ENCODE results near the gene RAB26. TPM values are rescaled to one million over a fixed set of nuclear protein-coding genes. Genes with fewer than 3 reads are reported as not detected.
"Not testable (repeated sequence)": the region's sequence is repeated elsewhere in the genome, so short reads cannot be mapped to it uniquely, and the experiment has no call there.

Gene RAB26
- total and polyA plus RNA-seq, 2 of the 13 experiments (the other 11 are each of a cell fraction or from before 2014, with no cell fraction given), result 0.86 to 3.6 TPM

DNA sequence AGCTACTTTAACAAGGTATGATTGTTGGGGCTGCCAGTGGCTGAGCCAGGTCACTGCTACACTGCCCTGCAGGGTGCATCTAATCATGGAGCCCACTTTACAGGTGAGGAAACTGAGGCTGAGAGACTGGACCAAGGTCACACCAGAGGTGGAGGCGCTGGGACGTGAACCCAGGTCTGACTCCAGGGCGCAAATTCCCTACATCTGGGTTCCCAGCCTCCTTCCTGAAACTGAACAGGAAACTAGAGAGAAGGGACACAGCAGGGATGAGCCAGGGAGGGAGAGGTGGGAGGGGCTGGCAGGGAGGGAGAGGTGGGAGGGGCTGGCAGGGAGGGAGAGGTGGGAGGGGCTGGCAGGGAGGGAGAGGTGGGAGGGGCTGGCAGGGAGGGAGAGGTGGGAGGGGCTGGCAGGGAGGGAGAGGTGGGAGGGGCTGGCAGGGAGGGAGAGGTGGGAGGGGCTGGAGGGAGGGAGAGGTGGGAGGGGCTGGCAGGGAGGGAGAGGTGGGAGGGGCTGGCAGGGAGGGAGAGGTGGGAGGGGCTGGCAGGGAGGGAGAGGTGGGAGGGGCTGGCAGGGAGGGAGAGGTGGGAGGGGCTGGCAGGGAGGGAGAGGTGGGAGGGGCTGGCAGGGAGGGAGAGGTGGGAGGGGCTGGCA lies 20.7 kb upstream of the RAB26 start:
- intact Hi-C loops (cut with micrococcal nuclease; ENCODE audit: unreplicated experiment); H3K9ac ChIP-seq (ENCODE audit: insufficient read depth, low read depth, low read length); H4K20me1 ChIP-seq (ENCODE audit: insufficient read depth, low read length); POLR2A ChIA-PET; H3K79me2 ChIP-seq (ENCODE audit: insufficient read depth, low read length); DNase-seq (ENCODE audit: low spot score); H3K4me2 ChIP-seq (ENCODE audit: low read depth, low read length); in situ Hi-C loops (cut with HindIII; ENCODE audit: extremely low pct_ligation_motif_present, low pct_unique_long_range_greater_than_20kb); FAIRE-seq; H3K4me3 ChIP-seq (replicated peaks in 1 of 3; ENCODE audit: insufficient read depth in 1 of 3, low read depth in 2 of 3, low read length in 3 of 3); H3K36me3 ChIP-seq (replicated peaks in 1 of 2; ENCODE audit: control insufficient read depth in 1 of 2, insufficient read depth in 2 of 2, low read length in 2 of 2); H2AFZ ChIP-seq (ENCODE audit: low read length); H3K27me3 ChIP-seq (ENCODE audit: control insufficient read depth in 1 of 2, insufficient read depth in 2 of 2, low read length in 2 of 2); H3K27ac ChIP-seq (ENCODE audit: extremely low read length, insufficient read depth, low read length); CTCF ChIA-PET (ENCODE audit: low intra/inter-chr PET ratio, low total read pairs); H3K9me3 ChIP-seq (ENCODE audit: low read length); BruUV-seq (replicated peaks); TF ChIP-seq MAZ (CRISPR knock-in tag; IDR thresholded peaks at IDR 0.05; ENCODE audit: low read depth): not testable (repeated sequence)
- peaks cover 13% of the 10 kb centered on the region; the same call in 1 of the 2 replicates for H3K4me1 ChIP-seq (ENCODE audit: insufficient read depth, low read length)
- peak; percentile 71 for TF ChIP-seq ZNF629 (CRISPR knock-in tag; conservative IDR thresholded peaks at IDR 0.05)
- peak; percentile 41; the same call in 1 of the 2 replicates for TF ChIP-seq ZNF264 (CRISPR knock-in tag; IDR thresholded peaks at IDR 0.05)
- peak; percentile 34; the same call in 1 of the 2 replicates for TF ChIP-seq MAZ (IDR thresholded peaks at IDR 0.05; ENCODE audit: borderline replicate concordance, low read depth, low read length)
- 0 out of 2 replicates have a peak, but pooled peaks have one; percentile 53 for TF ChIP-seq ZSCAN25 (CRISPR knock-in tag; IDR thresholded peaks at IDR 0.05)
- ATAC-seq, result peak; percentile 15; the same call in 2 of the 3 replicates
- WGBS (ENCODE audit: low lambda C conversion rate), result 82% methylated on average over 3 of the region's 3 CpGs

DNA sequence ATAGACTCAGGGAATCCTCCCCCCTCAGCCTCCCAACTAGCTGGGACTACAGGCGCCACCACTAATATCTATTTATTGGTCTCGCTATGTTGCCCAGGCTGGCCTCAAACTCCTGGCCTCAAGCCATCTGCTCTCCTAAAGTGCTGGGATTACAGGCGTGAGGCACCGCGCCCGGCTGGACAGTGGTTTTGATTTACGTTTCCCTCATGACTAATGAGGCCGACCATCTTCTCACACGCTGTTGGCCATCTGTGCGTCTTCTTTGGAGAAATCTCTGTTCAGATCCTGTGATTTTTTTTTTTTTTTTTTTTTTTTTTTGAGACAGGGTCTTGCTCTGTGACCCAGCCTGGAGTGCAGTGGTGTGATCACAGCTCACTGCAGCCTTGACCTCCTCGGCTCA lies 19.2 kb upstream of the RAB26 start:
- H3K9ac ChIP-seq (ENCODE audit: insufficient read depth, low read depth, low read length), result not testable (repeated sequence)

DNA sequence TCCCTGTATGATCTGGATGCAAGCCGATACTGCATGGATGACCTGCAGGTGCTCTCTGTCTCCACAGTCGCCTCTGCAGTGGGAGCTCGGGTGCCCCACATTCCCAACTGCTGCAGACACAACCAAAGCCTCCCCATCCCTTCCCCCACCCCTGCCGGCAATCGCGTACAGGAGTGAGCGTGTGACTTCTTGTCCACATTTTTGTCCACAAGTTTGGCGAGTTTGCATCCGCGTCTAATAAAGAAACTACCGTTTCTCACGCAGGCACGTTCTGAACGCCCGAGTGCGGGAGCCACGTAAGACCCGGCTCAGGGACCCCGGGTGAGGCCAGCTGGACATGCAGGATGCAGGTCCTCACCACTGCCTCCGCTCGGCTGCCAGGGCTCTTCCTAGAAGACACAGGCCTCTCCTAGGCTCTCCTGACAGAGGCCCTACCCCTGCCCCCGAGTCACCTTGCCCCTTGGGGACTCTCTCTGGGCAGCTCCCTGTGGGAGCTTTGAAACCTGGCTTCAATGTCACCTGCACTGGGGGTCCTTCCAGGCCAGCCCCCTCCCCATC lies 18.5 kb upstream of the RAB26 start:
- H3K79me2 ChIP-seq (ENCODE audit: insufficient read depth, low read length); POLR2A ChIA-PET; H3K4me2 ChIP-seq (ENCODE audit: low read depth, low read length): not testable (repeated sequence)

More for the DNA sequence above, 19.2 kb upstream of the RAB26 start:
- BruUV-seq (replicated peaks); H3K4me3 ChIP-seq (replicated peaks in 1 of 3; ENCODE audit: insufficient read depth in 1 of 3, low read depth in 2 of 3, low read length in 3 of 3); DNase-seq (ENCODE audit: low spot score); H4K20me1 ChIP-seq (ENCODE audit: insufficient read depth, low read length); CTCF ChIA-PET (ENCODE audit: low intra/inter-chr PET ratio, low total read pairs); H3K9me3 ChIP-seq (ENCODE audit: low read length); H3K36me3 ChIP-seq (replicated peaks in 1 of 2; ENCODE audit: control insufficient read depth in 1 of 2, insufficient read depth in 2 of 2, low read length in 2 of 2); ATAC-seq; H3K4me2 ChIP-seq (ENCODE audit: low read depth, low read length); in situ Hi-C loops (cut with HindIII; ENCODE audit: extremely low pct_ligation_motif_present, low pct_unique_long_range_greater_than_20kb); H2AFZ ChIP-seq (ENCODE audit: low read length); H3K27me3 ChIP-seq (ENCODE audit: control insufficient read depth in 1 of 2, insufficient read depth in 2 of 2, low read length in 2 of 2); intact Hi-C loops (cut with micrococcal nuclease; ENCODE audit: unreplicated experiment); FAIRE-seq; H3K79me2 ChIP-seq (ENCODE audit: insufficient read depth, low read length): not testable (repeated sequence)
- Histone ChIP-seq H3K27ac (ENCODE audit: extremely low read length, insufficient read depth, low read length) (peak overlapping the region; percentile 86), H3K4me1 (ENCODE audit: insufficient read depth, low read length) (peaks cover 13% of the 10 kb centered on the region; the same call in 1 of the 2 replicates)
- POLR2A ChIA-PET, result interaction anchor here (1.2 to 1.3 kb wide), 2 partner anchors 22 to 165 kb away, joined by 3 to 4 read pairs; partner anchors contain the start of gene RPS2
- 84% methylated on average over 9 of the region's 11 CpGs for WGBS (ENCODE audit: low lambda C conversion rate)

More for the DNA sequence above, 18.5 kb upstream of the RAB26 start:
- in situ Hi-C loops (cut with HindIII; ENCODE audit: extremely low pct_ligation_motif_present, low pct_unique_long_range_greater_than_20kb); H3K27me3 ChIP-seq (ENCODE audit: control insufficient read depth in 1 of 2, insufficient read depth in 2 of 2, low read length in 2 of 2); FAIRE-seq; H3K9me3 ChIP-seq (ENCODE audit: low read length); ATAC-seq; H2AFZ ChIP-seq (ENCODE audit: low read length); H3K9ac ChIP-seq (ENCODE audit: insufficient read depth, low read depth, low read length); CTCF ChIA-PET (ENCODE audit: low intra/inter-chr PET ratio, low total read pairs); H3K4me3 ChIP-seq (replicated peaks in 1 of 3; ENCODE audit: insufficient read depth in 1 of 3, low read depth in 2 of 3, low read length in 3 of 3); intact Hi-C loops (cut with micrococcal nuclease; ENCODE audit: unreplicated experiment); DNase-seq (ENCODE audit: low spot score); H3K36me3 ChIP-seq (replicated peaks in 1 of 2; ENCODE audit: control insufficient read depth in 1 of 2, insufficient read depth in 2 of 2, low read length in 2 of 2); H3K27ac ChIP-seq (ENCODE audit: extremely low read length, insufficient read depth, low read length); BruUV-seq (replicated peaks); H4K20me1 ChIP-seq (ENCODE audit: insufficient read depth, low read length): not testable (repeated sequence)
- peaks cover 13% of the 10 kb centered on the region; the same call in 1 of the 2 replicates for H3K4me1 ChIP-seq (ENCODE audit: insufficient read depth, low read length)
- WGBS (ENCODE audit: low lambda C conversion rate), result 95% methylated on average over 15 of the region's 22 CpGs
